ENCODE data around the gene PHLDA1. TPM values are rescaled to one million over a fixed set of nuclear protein-coding genes. Genes with fewer than 3 reads are reported as not detected.

Gene PHLDA1
- total and polyA plus RNA-seq, 2 of the 13 experiments (the other 11 are each of a cell fraction or from before 2014, with no cell fraction given), result 33.8 to 41.0 TPM

DNA sequence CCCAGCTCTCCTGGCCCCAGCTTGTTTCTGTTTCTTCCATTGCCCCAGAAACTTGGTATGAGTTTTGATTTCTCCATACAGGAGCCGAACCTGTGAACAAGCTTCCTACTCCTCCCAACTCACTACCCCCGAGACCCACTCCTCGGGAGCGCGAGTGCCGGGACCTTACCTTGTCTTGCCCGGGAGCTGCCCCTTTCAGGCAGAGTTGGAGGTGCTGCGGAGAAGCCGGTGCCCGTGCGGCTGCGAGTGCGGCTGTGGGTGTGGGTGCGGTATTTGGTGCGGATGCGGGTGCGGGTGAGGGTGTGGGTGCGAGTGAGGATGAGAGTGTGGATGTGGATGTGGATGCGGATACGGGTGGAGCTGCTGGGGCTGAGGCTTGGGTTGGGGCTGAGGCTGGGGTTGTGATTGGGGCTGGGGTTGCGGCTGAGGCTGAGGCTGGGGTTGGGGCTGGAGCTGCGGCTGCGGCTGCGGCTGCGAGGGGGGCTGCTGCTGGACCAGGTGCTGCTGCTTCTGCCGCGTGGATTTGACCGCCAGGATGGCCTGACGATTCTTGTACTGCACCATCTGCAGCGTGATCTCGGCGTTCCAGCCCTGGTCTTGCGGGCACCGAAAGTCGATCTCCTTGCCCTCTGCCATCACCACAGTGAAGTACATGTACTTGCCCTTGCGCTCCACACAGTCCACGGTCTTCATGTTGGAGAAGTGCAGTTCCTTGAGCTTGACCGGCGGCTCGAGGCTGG lies 1.1 kb downstream of the PHLDA1 start (continued):
- TF ChIP-seq FOXC1 (CRISPR knock-in tag; IDR thresholded peaks at IDR 0.05; ENCODE audit: borderline replicate concordance), result no peak; the same call in 1 of the 2 replicates
- no peak for TF ChIP-seq ZNF777 (CRISPR knock-in tag; IDR thresholded peaks at IDR 0.05)
- peak; percentile 3 for TF ChIP-seq KDM5B (CRISPR knock-in tag; IDR thresholded peaks at IDR 0.05; ENCODE audit: borderline replicate concordance)
- 0 out of 2 replicates have a peak, but pooled peaks have one; percentile 46 for TF ChIP-seq ZNF383 (CRISPR knock-in tag; IDR thresholded peaks at IDR 0.05; ENCODE audit: borderline replicate concordance)
- peak; percentile 100 for TF ChIP-seq AGO2 (optimal IDR thresholded peaks at IDR 0.05; ENCODE audit: low read depth, low read length)
- TF ChIP-seq SSRP1 (CRISPR knock-in tag; IDR thresholded peaks at IDR 0.05), result no peak
- TF ChIP-seq, protein P1, sequence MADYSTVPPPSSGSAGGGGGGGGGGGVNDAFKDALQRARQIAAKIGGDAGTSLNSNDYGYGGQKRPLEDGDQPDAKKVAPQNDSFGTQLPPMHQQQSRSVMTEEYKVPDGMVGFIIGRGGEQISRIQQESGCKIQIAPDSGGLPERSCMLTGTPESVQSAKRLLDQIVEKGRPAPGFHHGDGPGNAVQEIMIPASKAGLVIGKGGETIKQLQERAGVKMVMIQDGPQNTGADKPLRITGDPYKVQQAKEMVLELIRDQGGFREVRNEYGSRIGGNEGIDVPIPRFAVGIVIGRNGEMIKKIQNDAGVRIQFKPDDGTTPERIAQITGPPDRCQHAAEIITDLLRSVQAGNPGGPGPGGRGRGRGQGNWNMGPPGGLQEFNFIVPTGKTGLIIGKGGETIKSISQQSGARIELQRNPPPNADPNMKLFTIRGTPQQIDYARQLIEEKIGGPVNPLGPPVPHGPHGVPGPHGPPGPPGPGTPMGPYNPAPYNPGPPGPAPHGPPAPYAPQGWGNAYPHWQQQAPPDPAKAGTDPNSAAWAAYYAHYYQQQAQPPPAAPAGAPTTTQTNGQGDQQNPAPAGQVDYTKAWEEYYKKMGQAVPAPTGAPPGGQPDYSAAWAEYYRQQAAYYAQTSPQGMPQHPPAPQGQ (CRISPR knock-in tag; IDR thresholded peaks at IDR 0.05; ENCODE audit: borderline replicate concordance), result no peak
- TF ChIP-seq, protein P2, sequence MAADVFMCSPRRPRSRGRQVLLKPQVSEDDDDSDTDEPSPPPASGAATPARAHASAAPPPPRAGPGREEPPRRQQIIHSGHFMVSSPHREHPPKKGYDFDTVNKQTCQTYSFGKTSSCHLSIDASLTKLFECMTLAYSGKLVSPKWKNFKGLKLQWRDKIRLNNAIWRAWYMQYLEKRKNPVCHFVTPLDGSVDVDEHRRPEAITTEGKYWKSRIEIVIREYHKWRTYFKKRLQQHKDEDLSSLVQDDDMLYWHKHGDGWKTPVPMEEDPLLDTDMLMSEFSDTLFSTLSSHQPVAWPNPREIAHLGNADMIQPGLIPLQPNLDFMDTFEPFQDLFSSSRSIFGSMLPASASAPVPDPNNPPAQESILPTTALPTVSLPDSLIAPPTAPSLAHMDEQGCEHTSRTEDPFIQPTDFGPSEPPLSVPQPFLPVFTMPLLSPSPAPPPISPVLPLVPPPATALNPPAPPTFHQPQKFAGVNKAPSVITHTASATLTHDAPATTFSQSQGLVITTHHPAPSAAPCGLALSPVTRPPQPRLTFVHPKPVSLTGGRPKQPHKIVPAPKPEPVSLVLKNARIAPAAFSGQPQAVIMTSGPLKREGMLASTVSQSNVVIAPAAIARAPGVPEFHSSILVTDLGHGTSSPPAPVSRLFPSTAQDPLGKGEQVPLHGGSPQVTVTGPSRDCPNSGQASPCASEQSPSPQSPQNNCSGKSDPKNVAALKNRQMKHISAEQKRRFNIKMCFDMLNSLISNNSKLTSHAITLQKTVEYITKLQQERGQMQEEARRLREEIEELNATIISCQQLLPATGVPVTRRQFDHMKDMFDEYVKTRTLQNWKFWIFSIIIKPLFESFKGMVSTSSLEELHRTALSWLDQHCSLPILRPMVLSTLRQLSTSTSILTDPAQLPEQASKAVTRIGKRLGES (CRISPR knock-in tag; IDR thresholded peaks at IDR 0.05; ENCODE audit: borderline replicate concordance), result no peak
- no peak for TF ChIP-seq ISX (CRISPR knock-in tag; conservative IDR thresholded peaks at IDR 0.05)
- no peak for TF ChIP-seq ZNF335 (CRISPR knock-in tag; IDR thresholded peaks at IDR 0.05)
- TF ChIP-seq, protein P3, sequence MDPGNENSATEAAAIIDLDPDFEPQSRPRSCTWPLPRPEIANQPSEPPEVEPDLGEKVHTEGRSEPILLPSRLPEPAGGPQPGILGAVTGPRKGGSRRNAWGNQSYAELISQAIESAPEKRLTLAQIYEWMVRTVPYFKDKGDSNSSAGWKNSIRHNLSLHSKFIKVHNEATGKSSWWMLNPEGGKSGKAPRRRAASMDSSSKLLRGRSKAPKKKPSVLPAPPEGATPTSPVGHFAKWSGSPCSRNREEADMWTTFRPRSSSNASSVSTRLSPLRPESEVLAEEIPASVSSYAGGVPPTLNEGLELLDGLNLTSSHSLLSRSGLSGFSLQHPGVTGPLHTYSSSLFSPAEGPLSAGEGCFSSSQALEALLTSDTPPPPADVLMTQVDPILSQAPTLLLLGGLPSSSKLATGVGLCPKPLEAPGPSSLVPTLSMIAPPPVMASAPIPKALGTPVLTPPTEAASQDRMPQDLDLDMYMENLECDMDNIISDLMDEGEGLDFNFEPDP (CRISPR knock-in tag; conservative IDR thresholded peaks at IDR 0.05), result peak; percentile 41; the same call in 1 of the 2 replicates
- TF ChIP-seq, protein P4, sequence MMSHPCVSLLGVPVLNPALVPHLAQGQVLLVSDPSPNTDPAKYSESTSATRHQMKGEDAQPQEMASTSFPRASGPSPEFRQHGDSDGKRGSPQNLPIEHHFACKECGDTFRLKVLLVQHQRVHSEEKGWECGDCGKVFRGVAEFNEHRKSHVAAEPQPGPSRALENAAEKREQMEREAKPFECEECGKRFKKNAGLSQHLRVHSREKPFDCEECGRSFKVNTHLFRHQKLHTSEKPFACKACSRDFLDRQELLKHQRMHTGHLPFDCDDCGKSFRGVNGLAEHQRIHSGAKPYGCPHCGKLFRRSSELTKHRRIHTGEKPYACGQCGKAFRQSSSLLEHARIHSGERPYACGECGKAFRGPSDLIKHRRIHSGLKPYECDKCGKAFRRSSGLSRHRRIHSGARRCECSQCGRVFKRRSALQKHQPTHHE (CRISPR knock-in tag; IDR thresholded peaks at IDR 0.05; ENCODE audit: borderline replicate concordance), result no peak
- TF ChIP-seq, protein P5, sequence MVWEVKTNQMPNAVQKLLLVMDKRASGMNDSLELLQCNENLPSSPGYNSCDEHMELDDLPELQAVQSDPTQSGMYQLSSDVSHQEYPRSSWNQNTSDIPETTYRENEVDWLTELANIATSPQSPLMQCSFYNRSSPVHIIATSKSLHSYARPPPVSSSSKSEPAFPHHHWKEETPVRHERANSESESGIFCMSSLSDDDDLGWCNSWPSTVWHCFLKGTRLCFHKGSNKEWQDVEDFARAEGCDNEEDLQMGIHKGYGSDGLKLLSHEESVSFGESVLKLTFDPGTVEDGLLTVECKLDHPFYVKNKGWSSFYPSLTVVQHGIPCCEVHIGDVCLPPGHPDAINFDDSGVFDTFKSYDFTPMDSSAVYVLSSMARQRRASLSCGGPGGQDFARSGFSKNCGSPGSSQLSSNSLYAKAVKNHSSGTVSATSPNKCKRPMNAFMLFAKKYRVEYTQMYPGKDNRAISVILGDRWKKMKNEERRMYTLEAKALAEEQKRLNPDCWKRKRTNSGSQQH (CRISPR knock-in tag; IDR thresholded peaks at IDR 0.05; ENCODE audit: low read depth), result no peak; the same call in 1 of the 2 replicates
- TF ChIP-seq, protein P6, sequence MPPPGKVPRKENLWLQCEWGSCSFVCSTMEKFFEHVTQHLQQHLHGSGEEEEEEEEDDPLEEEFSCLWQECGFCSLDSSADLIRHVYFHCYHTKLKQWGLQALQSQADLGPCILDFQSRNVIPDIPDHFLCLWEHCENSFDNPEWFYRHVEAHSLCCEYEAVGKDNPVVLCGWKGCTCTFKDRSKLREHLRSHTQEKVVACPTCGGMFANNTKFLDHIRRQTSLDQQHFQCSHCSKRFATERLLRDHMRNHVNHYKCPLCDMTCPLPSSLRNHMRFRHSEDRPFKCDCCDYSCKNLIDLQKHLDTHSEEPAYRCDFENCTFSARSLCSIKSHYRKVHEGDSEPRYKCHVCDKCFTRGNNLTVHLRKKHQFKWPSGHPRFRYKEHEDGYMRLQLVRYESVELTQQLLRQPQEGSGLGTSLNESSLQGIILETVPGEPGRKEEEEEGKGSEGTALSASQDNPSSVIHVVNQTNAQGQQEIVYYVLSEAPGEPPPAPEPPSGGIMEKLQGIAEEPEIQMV (CRISPR knock-in tag; IDR thresholded peaks at IDR 0.05; ENCODE audit: low read depth), result no peak
